Measurements from ENCODE around the gene PRCP.
"Not testable (repeated sequence)": the region's sequence is repeated elsewhere in the genome, so short reads cannot be mapped to it uniquely, and the experiment has no call there.

PRCP gene

DNA sequence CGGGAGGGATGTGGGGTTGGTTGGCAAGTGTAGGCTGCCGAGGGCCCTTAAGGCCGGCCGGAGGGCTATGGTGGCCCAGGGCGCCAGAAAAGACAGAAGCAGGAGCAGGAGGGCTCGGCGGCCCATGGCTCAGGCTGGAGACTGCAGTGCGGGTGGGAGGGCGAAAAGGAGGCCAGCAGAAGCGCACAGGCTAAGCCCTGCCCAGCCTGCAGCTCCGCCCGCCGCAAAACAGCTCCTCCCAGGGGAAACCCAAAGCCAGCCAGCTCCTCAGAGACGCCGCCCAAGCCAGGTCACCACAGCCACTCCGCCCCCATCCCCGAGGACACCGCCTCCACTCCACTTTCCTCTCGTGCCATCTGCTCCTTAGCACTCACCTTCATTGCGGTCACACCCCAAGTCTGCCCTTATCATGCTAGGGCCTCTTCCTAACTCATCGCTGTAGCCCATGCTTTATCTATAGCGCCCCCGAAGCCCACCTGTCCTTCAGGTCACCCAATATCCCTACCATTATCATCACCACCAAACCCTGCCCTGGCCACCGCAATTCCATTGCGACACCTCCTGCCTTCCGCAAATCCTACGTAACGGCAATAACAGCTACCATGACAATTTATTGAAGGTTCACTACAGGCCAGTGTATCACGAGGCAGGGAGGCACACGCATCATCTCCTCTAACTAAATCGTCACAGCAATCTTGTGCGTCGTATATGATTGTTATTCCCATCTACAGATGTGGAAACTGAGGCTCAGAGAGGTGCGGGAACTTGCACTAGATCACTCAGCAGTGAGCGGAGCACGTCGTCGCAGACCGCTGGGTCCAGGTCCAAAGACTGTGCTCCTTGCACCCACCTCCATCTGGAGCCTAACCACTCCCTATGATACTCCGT, at the start of gene PRCP:
PRCP (minus strand) TSS at position 154 of the 888 bp plus-strand sequence; CDS start at position 126, 28 bp downstream.
- peak; percentile 79 for DNase-seq

DNA sequence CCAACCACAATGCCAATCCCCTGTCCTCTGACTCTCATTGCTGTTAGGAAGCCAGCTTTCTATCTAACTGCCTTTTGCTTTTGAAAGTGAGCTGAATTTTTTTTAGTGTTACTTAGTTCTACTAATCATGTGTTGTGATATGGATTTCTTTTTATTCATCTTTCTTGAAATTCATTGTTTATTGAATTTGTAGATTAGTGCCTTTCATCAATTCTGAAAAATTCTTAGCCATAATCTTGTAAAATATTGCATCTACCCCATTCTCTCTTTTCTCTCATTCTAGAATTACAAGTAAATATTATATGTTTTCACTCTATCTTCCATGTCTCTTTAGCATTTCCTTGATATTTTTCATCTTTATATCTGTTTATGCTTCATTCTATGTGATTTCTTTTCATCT, 49.1 kb upstream of the PRCP start:
- no peak for DNase-seq

DNA sequence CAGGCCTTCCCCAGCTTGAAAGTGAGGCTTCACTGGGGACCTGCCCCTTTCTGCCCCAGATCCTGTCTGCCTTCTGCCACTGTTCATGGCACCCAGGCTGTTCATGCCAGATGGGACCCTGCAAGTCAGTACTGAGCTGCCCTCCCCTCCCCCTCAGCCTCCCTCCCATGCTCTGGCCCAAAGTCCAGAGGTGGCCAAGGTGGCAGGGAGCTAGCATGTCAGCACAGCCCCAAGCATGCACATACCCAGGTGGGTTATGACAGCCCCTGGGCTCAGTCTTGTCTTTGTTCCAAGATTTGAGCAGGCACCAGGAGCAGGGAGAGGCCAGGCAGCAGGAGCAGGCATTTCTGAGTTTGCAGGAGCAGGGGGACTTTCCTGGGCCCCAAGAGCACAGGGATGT, 45.5 kb upstream of the PRCP start:
- no peak for DNase-seq

DNA sequence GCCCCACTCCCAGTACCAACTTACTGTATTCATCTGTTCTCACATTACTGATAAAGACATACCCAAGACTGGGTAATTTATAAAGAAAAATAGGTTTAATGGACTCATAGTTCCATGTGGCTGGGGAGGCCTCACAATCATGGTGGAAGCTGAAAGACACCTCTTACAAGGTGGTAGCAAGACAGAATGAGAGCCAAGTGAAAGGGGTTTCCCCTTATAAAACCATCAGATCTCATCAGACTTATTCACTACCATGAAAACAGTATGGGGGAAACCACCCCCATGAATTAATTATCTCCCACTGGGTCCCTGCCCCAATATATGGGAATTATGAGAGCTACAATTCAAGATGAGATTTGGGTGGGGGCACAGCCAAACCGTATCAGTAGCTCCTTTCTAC, 44.8 kb upstream of the PRCP start:
- not testable (repeated sequence) for DNase-seq

DNA sequence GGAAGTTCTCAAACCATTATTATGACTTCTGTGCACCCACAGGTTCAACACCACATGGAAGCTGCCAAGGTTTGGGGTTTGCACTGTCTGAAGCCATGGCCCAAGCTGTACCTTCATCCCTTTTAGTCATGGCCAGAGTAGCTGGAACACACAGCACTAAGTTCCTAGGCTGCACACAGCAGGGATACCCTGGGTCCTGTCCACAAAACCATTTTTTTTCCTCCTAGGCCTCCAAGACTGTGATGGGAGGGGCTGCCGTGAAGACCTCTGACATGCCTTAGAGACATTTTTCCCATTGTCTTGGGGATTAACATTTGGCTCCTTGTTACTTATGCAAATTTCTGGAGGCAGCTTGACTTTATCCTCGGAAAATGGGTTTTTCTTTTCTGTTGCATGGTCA, 44.0 kb upstream of the PRCP start:
- DNase-seq, result no peak

DNA sequence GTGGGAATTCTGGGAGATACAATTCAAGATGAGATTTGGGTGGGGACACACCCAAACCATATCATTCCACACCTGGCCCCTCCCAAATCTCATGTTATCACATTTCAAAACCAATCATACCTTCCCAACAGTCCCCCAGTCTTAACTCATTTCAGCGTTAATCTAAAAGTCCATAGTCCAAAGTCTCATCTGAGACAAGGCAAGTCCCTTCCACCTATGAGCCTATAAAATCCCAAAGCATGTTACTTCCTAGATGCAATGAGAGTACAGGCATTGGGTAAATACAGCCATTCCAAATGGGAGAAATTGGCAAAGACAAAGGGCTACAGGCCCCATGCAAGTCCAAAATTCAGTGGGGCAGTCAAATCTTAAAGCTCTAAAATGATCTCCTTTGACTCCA, 43.2 kb upstream of the PRCP start:
- not testable (repeated sequence) for DNase-seq

DNA sequence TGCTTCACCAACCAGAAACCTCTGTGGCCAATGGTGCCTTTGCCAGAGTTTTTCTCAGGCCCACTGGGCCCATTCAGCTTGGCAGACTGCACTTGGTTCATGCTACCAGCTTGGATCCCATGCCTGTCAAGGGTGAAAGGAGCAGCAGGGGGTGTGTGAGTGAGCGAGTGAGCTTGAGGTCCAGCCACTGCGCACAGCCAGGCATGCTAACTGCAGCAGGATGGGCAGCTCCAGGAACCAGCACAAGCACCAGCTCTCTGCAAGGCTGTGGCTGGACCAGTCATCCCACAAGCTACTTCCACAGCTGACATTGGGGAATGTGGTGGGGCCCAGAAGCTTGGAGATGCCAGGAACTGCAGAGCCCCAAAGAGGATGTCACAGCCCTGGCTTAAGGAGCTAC, 42.1 kb upstream of the PRCP start:
- no peak for DNase-seq

DNA sequence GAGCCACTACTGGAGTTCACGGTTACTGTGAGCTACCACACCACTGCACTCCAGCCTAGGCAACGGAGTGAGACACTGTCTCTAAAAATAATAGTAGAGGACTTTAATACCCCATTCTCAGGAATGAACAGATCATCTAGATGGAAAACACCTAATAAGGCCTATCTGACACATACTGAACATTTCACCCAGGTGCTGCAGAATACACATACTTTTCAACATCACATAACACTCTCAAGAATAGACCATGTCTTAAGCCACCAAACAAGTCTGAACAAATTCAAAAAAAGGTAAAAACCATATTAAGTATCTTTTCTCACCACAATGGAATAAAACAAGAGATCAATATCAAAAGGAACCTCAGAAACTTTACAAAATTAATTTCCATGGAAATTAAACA, 39.2 kb upstream of the PRCP start:
- no peak for DNase-seq

DNA sequence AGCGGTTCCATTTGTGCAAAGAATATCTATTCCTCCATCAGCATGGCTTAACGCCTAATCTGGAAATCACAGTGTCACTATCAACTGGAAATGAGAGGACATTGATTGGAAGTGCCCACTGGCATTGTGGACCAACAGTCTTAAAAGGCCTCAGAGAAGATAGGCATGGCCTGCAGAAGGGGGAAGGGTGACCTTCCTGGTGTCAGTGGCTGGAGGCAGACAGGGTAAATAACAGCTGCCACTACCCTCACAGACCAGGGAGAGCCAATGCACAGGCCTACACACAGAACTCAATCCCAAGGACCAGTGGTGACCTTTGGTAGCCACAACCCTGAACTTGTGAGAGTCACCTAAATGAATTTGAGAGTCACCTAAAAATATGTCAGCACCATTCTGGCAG, 37.3 kb upstream of the PRCP start:
- no peak for DNase-seq

DNA sequence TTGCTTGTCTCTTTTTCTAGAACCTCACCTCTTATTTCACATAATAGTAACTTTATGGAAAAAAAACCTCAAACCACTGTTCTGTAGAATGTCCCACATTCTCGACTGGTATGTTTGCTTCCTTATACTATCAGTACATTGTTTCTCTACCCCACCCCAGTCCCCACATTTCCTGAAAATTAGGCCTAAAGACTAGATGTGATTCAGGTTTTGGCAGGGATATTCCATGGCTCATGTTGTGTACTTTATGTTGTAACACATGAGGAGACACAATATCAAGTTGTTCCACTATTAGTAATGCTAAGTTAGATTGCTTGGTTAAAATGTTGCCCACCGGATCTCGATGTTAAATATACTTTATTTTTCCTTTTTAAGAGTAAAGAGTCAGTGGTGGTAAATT, 36.0 kb upstream of the PRCP start:
- DNase-seq, result no peak

DNA sequence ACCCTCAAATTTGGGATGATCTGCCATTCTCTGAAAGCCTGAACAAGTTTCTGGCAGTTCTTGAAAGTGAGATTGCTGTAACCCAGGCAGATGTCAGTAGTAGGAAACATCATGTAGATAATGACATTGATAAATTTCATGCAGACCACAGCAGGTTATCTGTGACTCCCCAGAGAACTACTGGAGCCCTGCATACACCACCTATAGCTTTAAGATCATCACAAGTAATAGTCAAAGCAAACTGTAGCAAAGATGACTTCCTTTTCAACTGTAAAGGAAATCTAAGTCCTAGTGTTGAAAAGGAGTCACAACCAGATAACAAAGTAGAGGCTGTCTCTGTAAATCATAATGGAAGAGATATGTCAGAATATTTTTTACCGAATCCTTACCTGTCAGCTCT, 32.3 kb upstream of the PRCP start:
- DNase-seq, result no peak

DNA sequence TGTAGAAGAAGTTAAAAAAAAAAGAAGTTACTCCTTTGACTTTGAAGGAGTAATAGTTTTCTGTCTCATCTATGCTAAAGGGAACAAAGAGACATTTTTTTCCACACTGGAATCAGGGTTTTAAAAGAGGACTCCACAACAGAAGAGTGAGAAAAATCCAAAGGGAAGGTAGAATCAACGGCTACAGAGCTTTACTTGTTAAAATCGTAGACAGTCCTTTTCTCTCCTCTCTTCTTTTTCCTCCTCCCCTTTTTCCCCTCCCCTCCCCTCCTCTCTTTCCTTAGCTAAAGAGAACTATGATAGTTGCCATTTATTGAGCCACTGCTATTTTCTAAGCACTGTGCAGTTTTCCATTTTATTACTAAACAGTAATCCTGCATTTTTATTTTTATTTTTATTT, 30.5 kb upstream of the PRCP start:
- no peak for DNase-seq

DNA sequence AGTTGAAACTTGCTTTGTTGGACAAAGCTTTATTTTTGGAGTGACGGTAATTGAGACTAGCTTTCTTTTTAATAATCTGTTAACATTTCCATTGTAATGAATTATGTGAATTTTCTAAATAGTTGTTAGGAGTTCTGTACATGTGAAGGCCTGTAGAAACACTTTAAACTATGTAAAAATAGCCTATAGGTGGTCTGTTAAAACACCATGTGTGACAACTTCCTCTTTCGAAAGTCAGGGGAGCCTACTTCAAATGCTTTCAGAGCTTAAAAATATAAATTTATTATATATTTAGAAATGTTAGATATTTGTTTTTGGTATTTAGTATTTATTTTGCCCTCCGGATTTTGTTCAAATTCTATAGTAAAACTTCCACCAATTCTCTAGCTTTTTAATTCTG, 30.0 kb upstream of the PRCP start:
- no peak for DNase-seq

DNA sequence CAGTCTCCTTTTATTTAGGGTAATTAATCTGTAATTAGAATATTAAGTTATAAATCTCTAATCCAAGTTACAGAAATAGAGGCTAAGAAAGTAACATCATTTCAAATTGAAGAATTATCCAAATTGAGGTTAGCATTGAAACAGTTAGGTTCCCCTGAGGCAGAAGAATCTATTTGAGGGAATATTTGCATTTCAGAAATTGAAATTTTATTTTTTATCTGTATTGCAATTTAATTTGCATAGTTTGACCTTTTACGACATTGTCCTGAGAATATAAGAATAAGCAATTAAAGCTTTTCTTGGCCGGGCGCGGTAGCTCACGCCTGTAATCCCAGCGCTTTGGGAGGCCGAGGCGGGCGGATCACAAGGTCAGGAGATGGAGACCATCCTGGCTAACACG, 28.9 kb upstream of the PRCP start:
- no peak for DNase-seq

DNA sequence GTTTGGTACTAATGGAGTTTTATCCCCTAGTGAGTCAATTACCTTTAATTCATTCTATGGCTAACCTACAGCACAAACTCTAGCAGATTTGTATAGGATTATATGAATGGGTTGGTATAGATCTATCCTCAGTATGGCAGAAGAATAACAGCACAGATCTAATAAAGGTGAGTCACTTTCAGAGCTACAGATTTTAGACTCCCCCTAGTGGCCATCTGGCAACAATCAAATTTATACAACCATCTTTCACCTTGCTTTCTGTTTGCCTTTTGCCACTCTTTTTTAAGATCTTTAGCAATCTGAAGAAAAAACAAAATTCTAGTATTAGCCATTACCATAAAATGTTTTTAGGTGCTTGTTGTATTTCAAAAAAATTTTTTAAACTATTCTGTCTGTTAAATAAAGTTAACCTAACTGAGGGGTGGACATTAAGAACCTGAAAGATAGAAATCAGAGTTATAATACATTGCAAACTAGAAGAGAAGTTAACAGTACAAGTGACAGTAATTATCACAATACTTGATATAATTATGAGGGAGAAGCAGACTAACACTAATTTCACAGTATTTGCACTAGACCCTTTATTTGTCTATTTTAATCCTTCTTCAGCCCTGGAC, 27.1 kb upstream of the PRCP start:
- DNase-seq, result peak; percentile 14

DNA sequence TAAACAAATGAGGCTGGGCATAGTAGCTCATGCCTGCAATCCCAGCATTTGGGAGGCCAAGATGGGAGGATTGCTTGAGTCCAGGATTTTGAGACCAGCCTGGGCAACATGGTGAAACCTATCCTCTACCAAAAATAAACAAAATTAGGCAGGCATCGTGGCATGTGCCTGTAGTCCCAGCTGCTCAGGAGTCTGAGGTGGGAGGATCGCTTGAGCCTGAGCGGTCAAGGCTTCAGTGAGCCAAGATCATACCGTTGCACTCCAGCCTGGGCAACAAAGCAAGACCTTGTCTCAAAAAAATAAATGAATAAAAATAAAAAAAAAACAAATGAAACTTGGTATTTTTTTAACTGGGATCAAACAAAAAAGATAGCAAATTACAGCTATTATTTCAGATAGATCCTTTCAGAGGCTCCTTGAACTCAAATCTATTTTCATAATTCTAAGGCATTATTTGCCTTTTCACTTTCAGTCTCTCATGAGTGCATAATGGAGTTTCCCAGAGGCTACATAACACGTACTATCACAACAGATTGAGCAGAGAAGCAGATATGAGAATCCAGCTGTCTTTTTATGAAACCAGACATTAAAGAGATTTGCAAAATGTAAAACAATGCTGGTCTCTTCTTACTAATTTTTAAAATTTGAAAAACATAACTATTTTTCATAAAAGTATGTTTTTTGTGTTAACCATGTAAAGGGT, 24.4 kb upstream of the PRCP start:
- DNase-seq, result no peak

DNA sequence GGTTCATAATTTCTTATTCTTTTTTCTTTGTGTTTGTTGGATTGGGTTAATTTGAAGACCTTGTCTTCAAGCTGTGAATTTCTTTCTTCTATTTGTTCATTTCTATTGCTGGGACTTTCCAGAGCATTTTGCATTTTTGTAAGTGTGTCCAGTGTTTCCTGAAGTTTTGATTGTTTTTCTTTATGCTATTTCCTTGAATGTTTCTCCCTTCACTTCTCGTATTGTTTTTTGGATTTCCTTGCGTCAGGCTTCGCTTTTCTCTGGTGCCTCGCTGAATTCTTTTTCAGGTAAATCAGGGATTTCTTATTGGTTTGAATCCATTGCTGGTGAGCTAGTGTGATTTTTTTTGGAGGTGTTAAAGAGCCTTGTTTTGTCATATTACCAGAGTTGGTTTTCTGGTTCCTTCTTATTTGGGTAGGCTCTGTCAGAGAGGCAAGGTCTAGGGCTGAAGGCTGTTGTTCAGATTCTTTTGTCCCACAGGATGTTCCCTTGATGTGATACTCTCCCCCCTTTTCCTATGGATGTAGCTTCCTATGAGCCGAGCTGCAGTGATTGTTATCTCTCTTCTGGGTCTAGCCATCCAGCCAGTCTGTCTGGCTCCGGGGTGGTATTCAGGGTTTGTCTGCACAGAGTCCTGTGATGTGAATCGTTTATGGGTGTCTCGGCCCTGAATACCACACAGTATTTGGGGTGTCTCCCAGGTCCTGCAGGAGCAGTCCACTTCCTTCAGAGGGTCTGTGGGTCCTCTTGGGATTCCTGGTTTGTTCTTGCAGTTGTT, 22.4 kb upstream of the PRCP start:
- not testable (repeated sequence) for DNase-seq

DNA sequence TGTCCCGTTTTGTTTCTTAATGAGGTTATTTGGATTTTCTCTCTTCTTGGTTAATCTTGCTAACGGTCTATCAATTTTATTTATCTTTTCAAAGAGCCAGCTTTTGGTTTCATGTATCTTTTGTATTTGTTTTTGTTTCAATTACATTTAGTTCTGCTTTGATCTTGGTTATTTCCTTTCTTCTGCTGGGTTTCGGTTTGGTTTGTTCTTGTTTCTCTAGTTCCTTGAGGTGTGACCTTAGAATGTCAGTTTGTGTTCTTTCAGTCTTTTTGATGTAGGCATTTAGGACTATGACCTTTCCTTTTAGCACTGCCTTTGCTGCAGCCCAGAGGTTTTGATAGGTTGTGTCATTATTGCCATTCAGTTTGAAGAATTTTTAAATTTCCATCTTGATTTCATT, 20.0 kb upstream of the PRCP start:
- not testable (repeated sequence) for DNase-seq

DNA sequence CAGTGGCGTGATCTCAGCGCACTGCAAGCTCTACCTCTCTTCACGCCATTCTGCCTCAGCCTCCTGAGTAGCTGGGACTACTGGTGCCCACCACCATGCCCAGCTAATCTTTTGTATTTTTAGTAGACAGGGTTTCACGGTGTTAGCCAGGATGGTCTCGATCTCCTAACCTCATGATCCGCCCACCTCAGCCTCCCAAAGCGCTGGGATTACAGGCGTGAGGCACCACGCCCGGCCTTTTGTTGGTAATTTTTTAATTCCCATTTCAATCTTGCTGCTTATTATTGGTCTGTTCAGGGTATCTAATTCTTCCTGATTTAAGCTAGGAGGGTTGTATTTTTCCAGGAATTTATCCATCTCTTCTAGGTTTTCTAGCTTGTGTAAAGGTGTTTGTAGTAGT, 19.6 kb upstream of the PRCP start:
- not testable (repeated sequence) for DNase-seq

DNA sequence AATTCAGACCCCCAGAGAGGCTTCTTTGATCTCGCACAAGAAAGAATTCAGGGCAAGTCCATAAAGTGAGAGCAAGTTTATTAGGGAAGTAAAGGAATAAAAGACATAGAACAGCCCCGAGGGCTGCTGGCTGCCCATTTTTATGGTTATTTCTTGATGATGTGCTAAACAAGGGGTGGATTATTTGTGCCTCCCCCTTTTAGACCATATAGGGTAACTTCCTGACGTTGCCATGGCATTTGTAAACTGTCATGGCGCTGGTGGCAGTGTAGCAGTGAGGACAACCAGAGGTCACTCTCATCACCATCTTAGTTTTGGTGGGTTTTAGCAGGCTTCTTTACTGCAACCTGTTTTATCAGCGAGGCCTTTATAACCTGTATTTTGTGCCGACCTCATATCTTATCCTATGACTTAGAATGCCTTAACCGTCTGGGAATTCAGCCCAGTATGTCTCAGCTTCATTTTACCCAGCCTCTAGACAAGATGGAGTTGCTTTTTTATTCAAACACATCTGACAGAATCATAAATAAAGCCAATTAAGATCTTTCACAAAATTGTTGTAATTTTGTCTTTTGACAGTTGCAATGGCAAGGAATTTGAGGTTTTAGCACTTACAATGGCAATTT, 8.9 kb upstream of the PRCP start:
- DNase-seq, result no peak

DNA sequence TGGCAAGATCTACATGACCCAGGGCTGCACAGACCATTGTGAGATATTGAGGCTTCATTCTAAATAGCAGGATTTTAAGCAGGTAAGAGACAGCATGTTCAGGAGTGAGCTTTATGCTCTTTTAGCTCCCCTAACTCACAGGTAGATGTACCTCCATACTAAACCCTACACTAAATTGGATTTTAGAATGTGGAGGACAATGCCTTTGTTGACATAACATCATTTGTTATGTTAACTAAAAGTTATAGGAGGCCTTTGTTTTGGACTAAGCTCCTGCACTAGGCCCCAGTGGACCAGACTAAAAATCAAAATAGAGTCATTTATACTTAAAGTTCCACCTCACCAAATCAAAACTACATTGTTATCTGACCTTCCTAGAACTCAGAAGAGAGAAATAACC, 8.1 kb upstream of the PRCP start:
- DNase-seq, result no peak

DNA sequence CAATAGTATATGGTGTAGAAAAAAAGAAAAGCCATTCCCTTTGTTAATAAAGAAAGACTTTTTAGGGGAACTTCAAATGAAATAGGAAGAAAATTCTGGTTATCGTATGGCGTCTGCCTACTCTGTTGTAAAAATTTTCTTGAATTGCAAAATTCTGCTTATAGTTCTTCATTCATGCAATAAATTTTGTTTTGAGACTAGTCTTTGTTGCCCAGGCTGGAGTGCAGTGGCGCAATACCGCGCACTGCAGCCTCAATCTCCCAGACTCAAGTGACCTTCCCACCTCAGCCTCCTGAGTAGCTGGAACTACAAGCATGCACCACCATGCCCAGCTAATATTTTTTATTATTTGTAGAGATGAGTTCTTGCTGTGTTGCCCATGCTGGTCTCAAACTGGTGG, 7.1 kb upstream of the PRCP start:
- no peak for DNase-seq

DNA sequence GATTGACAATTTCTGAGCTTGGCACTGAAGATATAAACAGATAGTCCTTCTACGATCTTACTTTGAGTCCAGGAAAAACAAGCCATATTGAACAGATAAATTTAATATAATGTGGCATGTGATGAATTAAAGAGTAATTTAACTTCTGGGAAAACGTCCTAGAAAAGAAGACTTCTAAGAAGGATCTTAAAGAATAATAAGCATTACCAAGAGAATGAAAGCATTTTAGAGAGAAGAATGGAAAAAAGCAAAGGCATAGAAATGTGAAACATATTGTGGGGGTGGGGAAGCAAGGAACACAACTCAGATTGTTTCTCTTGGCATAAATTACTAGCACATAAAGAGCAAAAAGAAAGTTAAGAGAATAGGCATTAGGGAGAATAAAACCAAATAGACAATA, 6.7 kb upstream of the PRCP start:
- no peak for DNase-seq

Measured in 8988T (cell line).